NT2/D1 (cell line): Measurements from ENCODE around the gene METRN.

Experiments
- DNase-seq: peaks from one replicate; pipeline ENCODE4 v3.0.0-alpha.2; 2011; ENCODE audit warnings: low read depth, low spot score
- H3K27me3 ChIP-seq: 2 replicates; pipeline ENCODE4 v1.6.0; 2011; ENCODE audit warnings: mild to moderate bottlenecking; ENCODE audit not compliant: insufficient read length, insufficient read depth
- H3K36me3 ChIP-seq: 2 replicates; pipeline ENCODE4 v1.6.1; 2011; ENCODE audit warnings: mild to moderate bottlenecking, low read length, mixed read lengths; ENCODE audit not compliant: insufficient read depth, insufficient read length
- H3K4me1 ChIP-seq: 2 replicates; pipeline ENCODE4 v1.5.1; 2011; ENCODE audit not compliant: insufficient read depth, insufficient read length
- H3K4me3 ChIP-seq: 2 replicates; pipeline ENCODE4 v1.5.1; 2011; ENCODE audit warnings: low read depth; ENCODE audit not compliant: insufficient read length
- H3K9ac ChIP-seq: 2 replicates; pipeline ENCODE4 v1.6.0; 2011; ENCODE audit warnings: low read depth; ENCODE audit not compliant: insufficient read length
- H3K9me3 ChIP-seq: 2 replicates; pipeline ENCODE4 v1.5.1; 2011; ENCODE audit warnings: mild to moderate bottlenecking, low read length; ENCODE audit not compliant: insufficient read depth
- SUZ12 ChIP-seq: IDR thresholded peaks from 2 replicates; pipeline ENCODE4 v1.6.1; 2011; ENCODE audit not compliant: insufficient read length, insufficient read depth; ENCODE audit errors: extremely low read depth
- YY1 ChIP-seq: IDR thresholded peaks from 2 replicates; pipeline ENCODE4 v1.6.1; 2011; ENCODE audit not compliant: insufficient read length, insufficient read depth
- ZNF274 ChIP-seq: IDR thresholded peaks from 2 replicates; pipeline ENCODE4 v1.6.1; 2011; ENCODE audit warnings: mild to moderate bottlenecking, low read depth, low read length

The METRN gene

DNA sequence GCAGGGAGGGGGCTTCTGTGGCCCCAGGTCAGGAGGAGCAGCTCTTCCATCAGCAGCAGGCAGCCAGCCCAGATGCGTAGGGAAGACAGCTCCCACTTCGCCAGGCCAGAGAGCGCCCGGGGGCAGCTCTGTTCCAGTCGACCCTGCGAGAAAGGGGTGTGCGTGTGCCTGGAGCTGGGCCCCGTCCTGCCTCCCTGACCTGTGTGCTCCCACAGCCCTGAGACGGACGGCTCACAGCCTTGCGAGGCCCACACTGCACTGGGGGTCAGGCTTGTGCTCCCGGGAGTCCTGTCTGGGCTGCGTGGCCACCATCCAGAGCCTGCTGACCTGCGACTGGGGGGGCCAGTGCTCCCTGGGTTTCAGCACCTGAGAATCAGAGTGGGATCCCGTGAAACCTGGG is 45.1 kb downstream of the METRN start:
- DNase-seq: no peak
- TF ChIP-seq SUZ12 (no peak), ZNF274 (no peak), YY1 (no peak)
- Histone ChIP-seq H3K9ac (peak overlapping the region; percentile 45), H3K4me1 (peaks cover 23% of the 10 kb centered on the region), H3K9me3 (no peaks in the 10 kb centered on the region), H3K27me3 (no peaks in the 10 kb centered on the region), H3K36me3 (no peaks in the 10 kb centered on the region), H3K4me3 (no peak overlapping the region)

DNA sequence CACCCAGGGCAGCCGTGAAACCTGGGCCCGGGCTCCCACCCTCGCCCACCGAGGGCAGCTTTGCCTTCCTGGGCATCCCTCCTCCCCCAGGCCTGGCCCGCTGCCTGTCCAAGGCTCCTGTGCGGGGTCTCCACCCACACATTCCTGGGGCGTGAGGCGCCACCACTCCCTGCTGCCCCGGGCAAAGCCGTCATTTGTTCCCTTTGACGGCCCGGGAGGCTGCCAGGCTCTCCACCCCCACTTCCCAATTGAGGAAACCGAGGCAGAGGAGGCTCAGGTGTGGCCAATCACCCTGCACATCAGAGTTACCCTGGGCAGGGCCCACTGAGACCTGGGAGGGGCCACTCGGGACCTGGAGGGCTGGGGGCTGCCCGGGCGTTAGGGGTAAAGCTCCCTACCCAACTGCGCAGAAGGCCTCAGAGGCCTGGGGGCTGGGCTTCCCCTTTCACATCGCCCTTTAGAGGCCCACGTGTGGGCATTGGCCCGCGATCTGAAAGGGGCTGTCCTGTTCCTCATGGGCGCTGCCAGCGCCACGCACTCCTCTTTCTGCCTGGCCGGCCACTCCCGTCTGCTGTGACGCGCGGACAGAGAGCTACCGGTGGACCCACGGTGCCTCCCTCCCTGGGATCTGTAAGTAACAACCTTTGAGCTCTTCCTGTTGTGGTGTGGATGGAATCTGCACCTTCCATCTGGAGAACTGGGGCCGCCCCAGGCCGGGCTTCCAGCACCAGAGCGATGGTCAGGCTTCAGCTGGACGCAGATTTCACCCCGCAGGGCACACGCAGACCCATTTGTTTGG is 45.8 kb downstream of the METRN start, which contains the start of gene MSLN:
Gene MSLN (plus strand): TSS at position 190 of the 799 bp plus-strand sequence. CDS start 1,947 bp downstream, outside the sequence.
- H3K9me3 ChIP-seq: no peaks in the 10 kb centered on the region

DNA sequence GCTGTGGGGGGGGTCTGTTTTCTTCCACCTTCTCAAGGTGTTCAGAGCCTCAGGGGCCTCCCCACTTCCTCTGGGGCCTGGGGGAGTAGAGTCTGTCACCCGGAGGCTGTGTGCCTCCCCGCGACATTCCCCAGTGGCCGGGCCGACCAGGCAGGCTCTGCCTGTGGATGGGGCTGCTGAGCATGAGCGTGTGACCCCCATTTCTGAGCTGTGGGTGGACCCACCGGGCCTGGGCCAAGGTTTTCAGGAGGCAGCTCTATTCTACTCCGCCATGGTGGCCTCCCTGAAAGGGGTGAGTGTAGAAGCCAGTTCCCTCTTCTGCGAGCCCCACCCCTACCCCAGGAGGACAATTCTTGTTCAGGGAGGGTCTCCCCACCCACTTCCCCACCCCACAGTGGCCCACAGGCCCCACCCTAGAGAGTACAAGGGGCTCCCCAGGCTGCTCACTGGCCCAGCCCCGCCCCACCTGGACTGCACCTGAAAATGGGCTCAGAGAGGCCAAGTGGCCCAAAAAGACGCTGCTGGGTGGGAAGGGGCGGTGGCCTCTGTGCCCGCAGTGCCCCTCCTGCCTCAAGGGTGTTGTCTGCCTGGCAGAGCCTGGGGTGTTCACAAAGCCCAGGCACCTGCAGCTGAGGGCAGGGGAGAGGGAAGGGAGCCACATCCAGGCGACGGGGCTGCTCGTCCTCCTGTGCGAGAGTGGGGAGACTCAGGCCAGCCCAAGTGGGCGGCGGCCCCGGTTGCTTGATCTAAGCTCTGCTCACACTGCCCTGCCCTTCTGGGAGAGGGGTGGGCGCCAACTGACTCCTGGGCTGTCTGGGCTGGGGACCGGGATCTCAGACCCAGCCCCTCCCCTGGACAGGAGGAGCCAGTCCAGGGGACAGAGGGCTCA is 47.0 kb downstream of the METRN start:
- DNase-seq: no peak
- Histone ChIP-seq H3K4me1 (peaks cover 25% of the 10 kb centered on the region), H3K27me3 (no peaks in the 10 kb centered on the region), H3K4me3 (no peak overlapping the region), H3K9me3 (no peaks in the 10 kb centered on the region), H3K9ac (no peak overlapping the region), H3K36me3 (no peaks in the 10 kb centered on the region)
- TF ChIP-seq SUZ12 (no peak), ZNF274 (no peak), YY1 (no peak)

More for the DNA sequence above, 45.8 kb downstream of the METRN start, which contains the start of gene MSLN:
- Histone ChIP-seq H3K4me3 (no peak within 1 kb of the TSS), H3K27me3 (no peaks in the 10 kb centered on the region), H3K36me3 (no peaks in the 10 kb centered on the region), H3K4me1 (peaks cover 23% of the 10 kb centered on the region), H3K9ac (peak within 1 kb of the TSS; percentile 45)
- no peak for TF ChIP-seq SUZ12
- TF ChIP-seq ZNF274: no peak
- no peak for TF ChIP-seq YY1
- no peak for DNase-seq

DNA sequence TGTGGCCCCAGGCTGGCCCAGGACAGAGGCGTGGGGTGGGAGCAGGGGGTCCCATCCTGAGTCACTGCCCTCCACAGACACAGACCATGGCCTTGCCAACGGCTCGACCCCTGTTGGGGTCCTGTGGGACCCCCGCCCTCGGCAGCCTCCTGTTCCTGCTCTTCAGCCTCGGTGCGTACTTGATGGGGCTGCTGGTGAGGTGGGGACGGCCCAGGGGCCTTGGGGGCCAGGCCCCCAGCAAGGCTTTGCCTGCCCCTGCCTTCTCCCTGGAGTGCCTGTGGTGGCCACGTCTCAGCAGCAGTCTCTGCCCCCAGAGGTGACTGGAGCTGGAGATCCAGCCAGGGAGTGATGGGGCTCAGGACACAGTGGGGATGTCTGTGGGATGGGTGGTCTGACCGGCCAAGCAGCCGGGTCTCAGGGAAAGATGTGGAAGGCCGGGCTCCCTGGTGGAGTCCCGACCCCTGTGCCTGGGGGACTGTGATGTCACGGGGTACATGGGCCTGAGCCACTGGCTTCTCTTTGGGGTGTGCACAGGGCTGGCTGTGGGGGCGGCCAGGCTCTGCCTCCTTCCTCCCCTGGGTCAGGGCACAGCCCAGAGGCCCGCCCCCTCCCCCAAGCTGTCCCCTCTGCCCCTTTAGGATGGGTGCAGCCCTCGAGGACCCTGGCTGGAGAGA is 47.8 kb downstream of the METRN start:
- Histone ChIP-seq H3K27me3 (no peaks in the 10 kb centered on the region), H3K9ac (no peak overlapping the region), H3K36me3 (no peaks in the 10 kb centered on the region), H3K4me1 (peaks cover 27% of the 10 kb centered on the region), H3K9me3 (no peaks in the 10 kb centered on the region), H3K4me3 (no peak overlapping the region)
- TF ChIP-seq ZNF274: no peak
- TF ChIP-seq SUZ12: no peak
- no peak for TF ChIP-seq YY1
- no peak for DNase-seq

DNA sequence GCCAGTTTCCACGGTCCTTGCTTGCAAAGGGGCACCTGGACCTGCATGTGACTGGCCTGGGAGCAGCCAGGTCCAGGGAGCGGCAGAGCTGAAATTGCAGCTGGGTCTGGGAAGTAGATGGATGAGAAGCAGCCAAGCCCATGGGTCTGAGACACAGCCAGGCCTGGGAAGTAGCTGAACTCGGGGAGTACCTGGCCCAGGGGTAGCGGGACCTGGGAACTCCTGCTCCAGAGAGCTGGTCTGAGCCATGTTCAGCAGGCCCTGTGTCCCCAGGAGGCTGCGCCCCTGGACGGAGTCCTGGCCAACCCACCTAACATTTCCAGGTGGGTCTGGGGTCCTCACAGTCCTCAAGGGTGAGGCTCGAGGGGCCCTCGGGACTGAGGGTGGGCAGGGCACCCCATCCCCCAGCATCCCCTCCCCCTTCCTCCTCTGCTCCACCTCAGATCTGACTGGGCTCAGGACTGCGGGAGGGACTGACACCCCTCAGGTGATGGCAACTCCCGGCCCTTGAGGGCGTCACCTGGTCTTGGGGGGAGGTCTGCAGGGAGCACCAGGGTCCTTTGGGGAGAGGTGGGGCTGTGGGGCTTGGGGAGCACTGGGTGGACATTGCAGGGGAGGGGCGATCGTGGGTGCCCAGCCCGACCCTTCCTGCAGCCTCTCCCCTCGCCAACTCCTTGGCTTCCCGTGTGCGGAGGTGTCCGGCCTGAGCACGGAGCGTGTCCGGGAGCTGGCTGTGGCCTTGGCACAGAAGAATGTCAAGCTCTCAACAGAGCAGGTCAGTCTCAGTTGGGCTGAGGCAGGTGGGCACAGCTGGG is 48.7 kb downstream of the METRN start:
- Histone ChIP-seq H3K36me3 (no peaks in the 10 kb centered on the region), H3K27me3 (no peaks in the 10 kb centered on the region), H3K4me1 (peaks cover 32% of the 10 kb centered on the region), H3K9me3 (no peaks in the 10 kb centered on the region), H3K4me3 (no peak overlapping the region), H3K9ac (no peak overlapping the region)
- TF ChIP-seq SUZ12 (no peak), ZNF274 (no peak), YY1 (no peak)
- no peak for DNase-seq

DNA sequence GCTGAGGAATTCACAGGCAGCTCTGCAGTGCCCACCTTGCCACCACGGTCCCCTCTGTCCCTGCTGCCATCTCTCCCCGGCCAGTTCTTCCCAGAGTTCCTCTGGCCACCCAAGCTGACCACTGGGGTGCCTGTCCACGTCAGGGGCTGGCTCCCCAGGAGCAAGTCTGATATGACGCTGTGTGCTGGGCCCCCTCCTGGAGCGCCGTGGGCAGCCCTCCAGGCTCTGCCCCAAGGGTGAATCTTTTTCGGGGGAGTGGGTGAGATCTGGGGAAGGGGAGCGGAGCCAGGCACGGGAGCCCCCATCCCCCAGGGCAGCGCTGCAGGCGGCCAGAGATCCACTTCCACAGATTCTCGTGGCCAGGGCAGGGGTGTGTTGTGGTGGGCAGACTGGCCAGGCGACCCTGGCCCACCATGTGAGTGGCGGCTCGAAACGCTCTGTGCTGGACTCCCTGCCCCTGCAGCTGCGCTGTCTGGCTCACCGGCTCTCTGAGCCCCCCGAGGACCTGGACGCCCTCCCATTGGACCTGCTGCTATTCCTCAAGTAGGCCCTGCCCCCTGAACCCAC is 49.3 kb downstream of the METRN start:
- H3K9ac ChIP-seq: no peak overlapping the region
- no peak for DNase-seq
- no peaks in the 10 kb centered on the region for H3K36me3 ChIP-seq
- TF ChIP-seq ZNF274 (no peak), SUZ12 (no peak), YY1 (no peak)
- peaks cover 34% of the 10 kb centered on the region for H3K4me1 ChIP-seq
- H3K9me3 ChIP-seq: no peaks in the 10 kb centered on the region
- H3K4me3 ChIP-seq: no peak overlapping the region
- no peaks in the 10 kb centered on the region for H3K27me3 ChIP-seq
